Upper lobe of right lung (tissue), 1 donor: ENCODE results near the gene SGCA. TPM values are rescaled to one million over a fixed set of nuclear protein-coding genes. Genes with fewer than 3 reads are reported as not detected.

Experiments
- ATAC-seq: fragments of 200-7000 bp; cut with Tn5 transposase; one replicate; pipeline ENCODE4 v1.9.1; 2020; ENCODE audit warnings: mild to moderate bottlenecking, moderate library complexity
- DNase-seq: peaks from one replicate; pipeline ENCODE4 v3.0.0-alpha.2; 2020
- H3K27ac ChIP-seq: fragments of 200-600 bp; one replicate; pipeline ENCODE4 v1.8.0; 2022
- H3K27me3 ChIP-seq: fragments of 200-600 bp; one replicate; pipeline ENCODE4 v1.8.0; 2022; ENCODE audit warnings: mild to moderate bottlenecking
- H3K36me3 ChIP-seq: fragments of 200-600 bp; one replicate; pipeline ENCODE4 v1.8.0; 2022
- H3K4me1 ChIP-seq: fragments of 200-600 bp; one replicate; pipeline ENCODE4 v1.8.0; 2022
- H3K4me3 ChIP-seq: fragments of 200-600 bp; one replicate; pipeline ENCODE4 v1.8.0; 2022; ENCODE audit warnings: mild to moderate bottlenecking
- H3K9me3 ChIP-seq: fragments of 200-600 bp; one replicate; pipeline ENCODE4 v1.8.0; 2022
- CTCF ChIP-seq: fragments of 200-600 bp; IDR thresholded peaks from one replicate; pipeline ENCODE4 v1.8.0; 2022; ENCODE audit warnings: antibody characterized with exemption
- intact Hi-C: fragments of 100-400 bp; cut with DNase I; formaldehyde crosslinking; loops from one replicate; pipeline ENCODE4 v1.11.0; 2022
- total RNA-seq: library from RNA; stranded (reverse); fragmentation: NEBNext Ultra II Directional; extraction: Animal tissue kit (Norgen Biotek cat#: 25700); gene quantifications from one replicate; pipeline ENCODE4 v1.2.1, GENCODE V29; 2021
- donor health status: DM: no; HTN: yes; CAD: no; lungs with severe emphysema.

Gene SGCA
- total RNA-seq, 1 donor from 2014 or later, result 27.8 TPM

- H3K9me3 ChIP-seq, result no peaks in the 10 kb centered on the region
- no peak overlapping the region for H3K4me3 ChIP-seq
- DNase-seq (no peak), ATAC-seq (no peak)
- peaks cover 50% of the 10 kb centered on the region for H3K4me1 ChIP-seq
- H3K36me3 ChIP-seq, result no peaks in the 10 kb centered on the region
- intact Hi-C loops, result no loop called here
- TF ChIP-seq CTCF, result no peak
- no peak overlapping the region for H3K27ac ChIP-seq
- H3K27me3 ChIP-seq, result no peaks in the 10 kb centered on the region
Observed at GRCh38 chr17:50214976-50215760, 49.4 kb downstream of the SGCA start.

- no peak overlapping the region for H3K4me3 ChIP-seq
- no peak for ATAC-seq
- no peaks in the 10 kb centered on the region for H3K27me3 ChIP-seq
- intact Hi-C loops, result no loop called here
- peak overlapping the region; percentile 7 for H3K27ac ChIP-seq
- no peak for DNase-seq
- H3K36me3 ChIP-seq, result no peaks in the 10 kb centered on the region
- no peak for TF ChIP-seq CTCF
- peaks cover 50% of the 10 kb centered on the region for H3K4me1 ChIP-seq
- no peaks in the 10 kb centered on the region for H3K9me3 ChIP-seq
Observed at GRCh38 chr17:50217591-50217990, 51.8 kb downstream of the SGCA start.

GRCh38 chr17:50218071-50218759 lies 52.4 kb downstream of the SGCA start:
- intact Hi-C loops, result no loop called here
- Histone ChIP-seq H3K4me1 (peaks cover 50% of the 10 kb centered on the region), H3K9me3 (no peaks in the 10 kb centered on the region), H3K36me3 (no peaks in the 10 kb centered on the region), H3K27ac (peak overlapping the region; percentile 63), H3K27me3 (no peaks in the 10 kb centered on the region), H3K4me3 (no peak overlapping the region)
- ATAC-seq (no peak), DNase-seq (no peak)
- no peak for TF ChIP-seq CTCF

GRCh38 chr17:50218771-50219315 lies 53.0 kb downstream of the SGCA start:
- ATAC-seq (no peak), DNase-seq (no peak)
- Histone ChIP-seq H3K27me3 (no peaks in the 10 kb centered on the region), H3K36me3 (no peaks in the 10 kb centered on the region), H3K9me3 (no peaks in the 10 kb centered on the region), H3K27ac (peak overlapping the region; percentile 63), H3K4me1 (peaks cover 50% of the 10 kb centered on the region), H3K4me3 (no peak overlapping the region)
- TF ChIP-seq CTCF, result no peak
- intact Hi-C loops, result no loop called here

- intact Hi-C loops, result no loop called here
- no peaks in the 10 kb centered on the region for H3K9me3 ChIP-seq
- H3K4me1 ChIP-seq, result peaks cover 50% of the 10 kb centered on the region
- H3K4me3 ChIP-seq, result no peak overlapping the region
- no peaks in the 10 kb centered on the region for H3K36me3 ChIP-seq
- TF ChIP-seq CTCF, result no peak
- H3K27me3 ChIP-seq, result no peaks in the 10 kb centered on the region
- peak overlapping the region; percentile 60 for H3K27ac ChIP-seq
- DNase-seq (no peak), ATAC-seq (no peak)
Observed at GRCh38 chr17:50219342-50219741, 53.5 kb downstream of the SGCA start.
